ENCODE results near the gene KCNQ2.

The KCNQ2 gene

DNA sequence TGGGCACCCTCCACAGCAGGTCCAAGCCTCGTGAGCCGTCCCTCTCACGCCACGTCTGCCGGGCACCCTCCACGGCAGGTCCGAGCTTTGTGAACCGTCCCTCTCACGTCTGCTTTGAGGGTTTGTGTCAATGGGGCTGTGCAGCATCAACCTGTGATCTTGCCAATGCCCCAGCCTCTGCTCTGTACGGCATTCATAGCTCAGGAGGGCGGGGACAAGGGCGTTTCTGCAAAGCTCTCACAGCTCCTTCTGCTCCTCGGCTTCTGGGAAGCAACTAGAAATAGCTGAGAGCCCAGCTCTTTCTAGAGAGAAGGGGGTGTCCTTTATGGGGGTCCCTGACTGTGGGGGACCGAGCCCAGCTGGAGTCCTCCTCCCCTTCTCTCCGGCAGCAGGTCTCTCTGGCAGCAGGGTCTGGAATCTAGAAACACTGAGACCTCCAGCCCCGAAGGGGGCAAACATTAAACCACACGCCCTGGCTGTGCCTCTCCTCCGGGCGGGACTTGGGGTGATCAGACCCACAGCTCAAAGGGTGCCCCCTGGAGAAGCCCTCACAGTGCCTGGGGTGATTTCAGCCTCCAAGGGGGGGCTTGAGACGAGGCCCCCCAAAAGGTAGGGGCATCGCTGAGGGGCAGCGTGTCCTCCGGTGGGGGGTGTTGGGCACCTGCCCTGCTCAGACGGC lies 70.1 kb downstream of the KCNQ2 start:
- DNase-seq: no peak

DNA sequence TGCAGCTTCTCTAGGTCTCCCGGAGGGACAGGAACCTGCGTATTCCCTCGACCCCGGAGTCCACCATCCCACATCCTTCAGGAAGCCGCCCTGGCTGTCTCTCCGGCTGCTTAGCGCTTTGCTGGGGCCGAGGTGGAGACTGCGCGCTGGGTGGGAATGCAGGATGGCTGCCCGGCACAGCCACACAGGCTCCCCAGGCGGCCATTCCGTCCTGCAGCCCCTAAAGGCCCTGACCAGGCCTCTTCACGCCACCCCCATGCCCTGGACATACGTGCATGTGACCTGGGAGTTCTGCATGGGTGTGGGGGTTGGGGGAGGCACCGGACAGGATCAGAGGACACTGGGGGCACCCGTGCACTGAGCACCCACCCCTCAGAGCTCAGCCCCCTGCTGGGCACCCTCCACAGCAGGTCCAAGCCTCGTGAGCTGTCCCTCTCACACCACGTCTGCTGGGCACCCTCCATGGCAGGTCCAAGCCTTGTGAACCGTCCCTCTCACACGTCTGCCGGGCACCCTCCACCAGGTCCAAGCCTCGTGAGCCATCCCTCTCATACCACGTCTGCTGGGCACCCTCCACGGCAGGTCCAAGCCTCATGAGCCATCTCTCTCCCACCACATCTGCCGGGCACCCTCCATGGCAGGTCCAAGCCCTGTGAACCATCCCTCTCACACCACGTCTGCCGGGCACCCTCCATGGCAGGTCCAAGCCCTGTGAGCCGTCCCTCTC lies 70.9 kb downstream of the KCNQ2 start:
- DNase-seq: no peak

DNA sequence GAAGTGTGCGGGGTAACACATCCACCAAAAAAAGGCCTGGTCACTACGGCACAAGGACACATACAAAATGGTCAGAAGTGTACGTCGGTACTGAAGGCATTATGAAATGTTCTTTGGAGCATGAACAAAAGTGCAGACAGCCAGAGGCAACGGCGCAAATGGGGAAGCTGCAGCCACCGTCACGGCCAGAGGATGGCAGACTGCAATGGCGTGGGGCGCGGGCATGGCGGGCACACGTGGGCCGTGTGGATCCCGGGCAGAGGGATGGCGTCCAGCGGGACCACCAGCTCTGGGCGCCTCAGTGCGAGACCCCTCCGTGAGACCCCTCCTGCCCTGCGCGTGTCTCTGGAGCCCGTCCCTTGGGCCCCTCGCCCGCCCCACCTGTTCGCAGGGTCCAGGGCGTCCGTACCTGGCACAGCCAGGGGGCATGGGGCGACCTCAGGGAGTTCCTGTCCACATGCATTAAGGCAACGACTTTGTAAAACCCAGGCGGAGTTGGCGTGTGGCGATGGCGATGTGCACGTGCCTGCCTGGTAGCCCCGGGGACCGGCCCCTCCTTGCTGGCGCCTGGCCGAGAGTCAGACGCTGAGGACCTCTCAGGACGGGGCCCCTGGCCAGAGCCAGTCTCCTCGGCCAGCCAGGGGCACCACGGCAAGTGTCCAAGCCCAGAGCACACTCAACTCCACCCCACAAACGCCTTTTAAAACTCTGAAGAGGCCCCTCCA lies 71.8 kb downstream of the KCNQ2 start:
- no peak for DNase-seq

DNA sequence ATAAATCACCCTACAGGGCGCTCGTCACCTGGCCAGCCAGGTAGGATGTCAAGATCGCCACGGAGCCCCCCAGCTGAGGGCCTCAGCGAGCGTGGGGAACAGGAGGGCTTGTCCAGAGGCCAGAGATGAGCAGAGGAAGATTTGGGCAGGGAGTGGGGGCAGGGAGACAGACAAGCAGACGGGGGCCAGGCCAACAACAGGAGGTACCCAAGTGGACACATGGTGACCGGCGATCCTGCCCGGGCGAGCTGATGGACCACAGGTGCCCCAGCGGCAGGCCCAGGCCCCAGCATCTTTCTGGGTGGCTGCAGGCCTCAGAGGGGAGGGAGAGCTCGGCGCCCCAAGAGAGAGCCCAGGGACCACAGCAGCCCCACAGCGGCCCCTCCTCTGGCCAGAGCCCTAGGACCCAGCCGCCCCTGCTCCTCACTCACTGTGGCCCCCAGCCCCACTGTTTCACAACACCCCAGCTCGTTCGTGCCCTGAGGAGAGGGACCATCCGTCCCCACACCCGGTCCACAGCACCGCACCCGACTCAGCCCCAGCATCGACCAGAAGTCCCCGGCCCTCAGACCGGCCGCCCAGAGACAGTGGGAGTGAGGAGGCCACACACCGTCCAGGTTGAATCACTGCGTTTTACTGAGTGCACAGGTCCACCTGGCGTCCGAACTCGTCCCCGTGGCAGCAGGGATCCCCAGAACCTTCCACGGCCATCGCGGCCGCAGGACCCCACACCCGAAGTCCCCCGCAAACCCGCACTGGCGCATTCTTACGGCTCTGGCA lies 72.7 kb downstream of the KCNQ2 start:
- DNase-seq: no peak

DNA sequence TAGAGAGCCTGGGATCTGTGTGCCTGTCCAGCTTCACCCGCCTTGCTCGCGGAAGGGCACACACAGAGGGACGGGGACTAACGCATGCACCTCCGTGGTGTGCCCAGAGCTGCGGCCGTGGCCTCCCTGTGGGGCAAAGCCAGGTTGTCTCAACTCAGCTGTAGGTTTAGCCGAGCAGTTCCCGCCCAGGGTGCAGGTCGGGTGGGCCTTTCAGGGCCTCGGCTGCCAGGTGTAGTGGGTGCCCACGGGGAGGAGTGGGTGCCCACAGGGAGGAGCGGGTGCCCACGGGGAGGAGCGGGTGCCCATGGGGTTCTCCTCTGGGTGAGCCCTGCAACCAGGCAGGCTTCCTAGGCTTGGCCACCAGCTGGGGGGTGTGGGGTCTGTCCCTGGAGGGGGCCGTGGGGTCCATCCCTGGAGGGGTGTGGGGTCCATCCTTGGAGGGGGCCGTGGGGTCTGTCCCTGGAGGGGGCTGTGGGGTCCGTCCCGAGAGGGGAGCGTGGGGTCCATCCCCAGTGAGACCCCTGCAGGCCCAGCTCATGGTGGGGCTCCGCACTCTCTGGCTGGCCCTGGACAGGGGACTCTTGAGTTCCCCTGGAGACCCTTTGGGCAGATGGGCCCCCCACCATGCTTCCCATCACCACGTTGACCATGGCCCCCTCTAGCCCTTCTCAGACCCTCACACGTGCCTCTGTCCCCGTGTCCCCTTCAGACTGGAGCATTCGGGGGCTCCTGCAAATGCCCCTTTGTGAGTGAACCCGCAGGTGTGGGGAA lies 73.5 kb downstream of the KCNQ2 start:
- DNase-seq: no peak

DNA sequence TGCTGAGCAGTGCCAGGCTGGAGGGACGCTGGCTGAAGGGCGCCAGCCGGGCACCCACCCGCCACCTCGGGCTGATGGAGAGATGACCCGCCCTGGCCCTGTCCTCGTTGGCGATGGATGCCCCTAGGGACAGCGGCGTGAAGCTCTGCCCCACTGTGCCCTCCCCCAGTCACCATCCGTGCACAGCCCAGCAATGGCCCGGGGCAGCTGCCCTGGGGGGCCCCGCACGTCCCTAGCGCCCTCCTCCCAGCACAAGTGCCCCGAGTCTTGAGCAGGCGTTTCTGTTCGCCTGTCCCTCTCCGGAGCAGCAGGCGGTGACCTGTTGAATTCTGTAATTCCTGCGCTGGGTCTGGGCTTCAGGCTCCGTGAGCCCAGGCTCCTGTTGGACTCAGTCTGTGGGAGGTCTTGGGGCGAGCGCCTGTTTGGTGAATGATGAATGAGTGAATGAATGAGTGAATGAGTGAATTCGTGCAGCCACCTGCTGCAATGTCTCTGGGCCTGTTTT lies 74.5 kb downstream of the KCNQ2 start:
- DNase-seq: no peak

DNA sequence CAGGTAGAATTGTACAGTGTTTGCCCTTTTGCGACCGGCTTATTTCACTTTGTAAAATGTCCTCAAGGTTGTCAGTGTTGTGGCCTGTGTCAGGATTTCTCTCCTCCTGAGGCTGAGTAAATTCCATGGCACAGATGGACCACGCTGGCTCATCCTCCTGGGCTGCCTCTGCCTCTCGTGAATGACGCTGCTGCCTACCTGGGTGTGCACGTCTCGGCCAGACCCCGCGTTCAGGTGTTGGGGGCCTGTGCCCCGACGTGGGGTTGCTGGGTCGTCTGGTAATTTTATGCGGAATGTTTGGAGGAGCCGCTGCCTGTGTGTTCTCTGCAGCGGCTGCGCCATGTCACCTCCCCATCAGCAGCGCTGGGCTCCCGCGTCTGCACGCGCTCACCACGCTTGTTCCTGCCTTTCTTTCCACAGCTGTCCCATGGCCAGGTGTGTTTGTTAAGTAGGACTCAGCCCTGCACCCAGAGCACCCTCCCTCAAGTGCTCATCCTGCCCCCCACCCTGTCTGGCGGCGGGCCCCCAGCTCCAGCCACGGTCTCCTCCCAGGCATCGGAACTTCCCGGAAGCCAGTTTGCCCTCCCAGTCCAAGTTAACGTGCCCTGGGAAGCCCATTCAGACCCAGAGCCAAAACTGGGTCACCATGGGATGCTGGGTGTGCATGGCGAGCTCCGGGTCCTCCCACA lies 75.2 kb downstream of the KCNQ2 start:
- no peak for DNase-seq

DNA sequence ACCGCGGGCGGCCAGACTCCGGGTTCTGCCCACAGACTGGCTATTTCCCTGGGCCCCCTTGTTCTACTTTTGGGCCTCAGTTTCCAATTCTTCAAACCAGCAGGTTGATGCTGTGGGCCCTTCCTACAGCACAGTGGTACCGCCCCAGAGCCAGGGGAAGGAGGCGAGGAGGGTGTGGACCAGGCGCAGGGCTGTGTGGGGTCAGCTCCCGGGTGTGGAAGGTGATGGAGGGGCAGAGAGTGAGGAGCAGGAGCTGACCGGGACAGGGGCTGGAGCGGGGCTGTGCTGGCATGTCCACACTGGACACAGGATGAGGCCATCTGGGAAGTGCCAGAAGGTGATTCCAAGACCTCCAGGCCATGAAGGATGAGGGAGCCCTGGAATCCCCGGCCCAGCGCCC lies 76.2 kb downstream of the KCNQ2 start:
- no peak for DNase-seq

DNA sequence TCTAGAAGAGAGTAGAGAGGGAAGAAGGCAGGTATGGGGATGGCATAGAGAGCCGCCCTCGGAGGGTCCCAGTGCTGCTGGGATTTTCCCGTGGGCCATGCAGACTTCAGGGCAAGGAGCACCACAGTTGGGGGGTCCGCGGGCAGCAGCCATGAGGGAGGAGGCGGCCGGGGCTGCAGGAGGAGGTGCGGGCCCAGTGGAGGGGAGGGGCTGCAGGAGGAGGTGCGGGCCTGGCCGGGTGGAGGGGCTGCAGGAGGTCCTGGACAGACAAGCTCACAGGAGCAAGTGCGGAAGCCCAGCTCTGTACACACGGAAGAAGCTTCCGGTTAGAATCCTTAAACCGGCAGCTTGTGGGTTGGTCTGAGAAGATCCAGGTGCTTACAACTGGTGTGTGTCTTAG lies 76.7 kb downstream of the KCNQ2 start:
- no peak for DNase-seq

DNA sequence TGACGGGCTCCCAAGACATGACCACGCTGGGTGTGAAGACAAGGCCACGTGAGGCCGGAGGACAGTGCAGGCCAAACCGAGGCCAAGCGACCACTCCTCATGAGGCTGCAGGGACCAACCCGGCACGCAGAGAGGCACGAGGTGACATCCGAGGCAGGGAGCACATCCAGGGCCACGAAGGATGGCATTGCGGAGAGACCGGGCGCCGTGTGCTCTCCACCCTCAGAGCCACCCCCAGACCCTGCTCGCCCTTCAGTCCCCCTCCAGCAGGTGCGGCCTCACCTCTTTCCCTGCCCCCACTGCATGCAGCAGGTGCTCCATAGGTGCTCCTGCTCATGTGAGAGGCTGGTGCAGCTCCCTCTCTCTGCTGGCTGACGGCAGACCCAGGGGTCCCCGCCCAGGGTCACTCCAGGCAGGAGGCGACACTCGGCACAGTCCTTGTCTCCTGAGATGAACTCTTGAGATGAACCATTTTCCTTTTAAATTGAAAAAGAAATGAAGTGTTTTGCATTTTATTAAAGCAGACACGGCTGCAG lies 77.5 kb downstream of the KCNQ2 start:
- DNase-seq: no peak

DNA sequence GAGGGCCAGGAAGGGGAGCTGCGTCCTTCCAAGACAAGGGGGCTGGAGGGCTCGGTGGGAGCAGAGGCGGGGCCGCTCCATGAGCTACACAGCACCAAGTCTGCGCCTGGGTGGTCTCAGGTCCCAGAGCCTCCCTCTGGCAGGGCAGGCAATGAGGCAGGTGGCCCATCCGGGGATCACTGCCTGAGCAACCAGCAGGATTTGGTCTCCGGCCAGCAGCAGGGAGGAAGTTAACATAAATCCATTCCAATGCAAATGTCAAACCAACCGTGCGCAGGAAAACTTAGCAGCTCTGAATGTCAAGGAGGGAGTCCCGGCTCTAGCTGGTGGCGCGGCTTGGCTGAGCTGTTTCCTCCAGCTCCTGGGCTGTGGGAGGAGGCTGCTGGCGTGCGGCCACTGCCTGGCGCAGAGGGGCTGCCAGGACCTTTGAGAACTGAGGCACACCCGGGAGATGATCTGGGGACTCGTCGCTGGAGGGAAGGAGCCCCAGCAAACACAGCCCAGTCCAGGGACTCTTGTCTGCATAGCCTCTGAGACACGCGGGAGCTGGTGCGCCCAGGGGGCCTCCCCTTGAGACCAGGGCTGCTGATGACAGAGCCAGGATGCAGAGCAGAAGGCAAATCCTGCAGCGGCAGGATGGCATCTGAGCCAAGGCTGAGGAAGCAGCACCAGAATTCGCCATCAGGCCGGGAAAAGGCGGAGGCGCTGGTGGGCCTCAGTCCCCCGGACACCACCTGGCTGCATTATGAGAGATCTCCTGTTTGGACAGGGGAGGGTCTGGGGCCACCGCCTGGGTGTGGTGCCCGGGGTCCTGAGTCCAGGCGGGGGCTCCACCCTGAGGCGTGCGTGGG lies 78.2 kb downstream of the KCNQ2 start:
- DNase-seq: no peak

DNA sequence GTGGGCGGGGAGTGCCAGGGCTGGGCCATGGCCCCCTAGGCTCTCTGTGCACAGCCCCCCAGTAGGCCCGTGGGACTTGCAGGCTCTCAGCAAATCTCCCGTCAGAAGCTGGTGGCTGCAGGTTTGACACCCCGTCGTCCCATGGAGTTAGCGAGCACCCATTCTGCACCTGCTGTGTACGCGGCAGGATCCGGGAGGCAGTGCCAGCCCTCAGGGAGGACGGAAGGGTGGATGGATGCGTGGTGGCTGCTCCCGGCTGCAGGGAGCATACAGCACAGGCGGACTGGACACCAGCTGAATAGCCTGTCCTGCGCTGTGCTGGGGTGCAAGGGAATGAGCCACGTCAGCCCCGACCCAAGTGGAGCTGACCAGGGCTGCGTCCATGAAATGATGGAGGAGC lies 78.9 kb downstream of the KCNQ2 start:
- no peak for DNase-seq

DNA sequence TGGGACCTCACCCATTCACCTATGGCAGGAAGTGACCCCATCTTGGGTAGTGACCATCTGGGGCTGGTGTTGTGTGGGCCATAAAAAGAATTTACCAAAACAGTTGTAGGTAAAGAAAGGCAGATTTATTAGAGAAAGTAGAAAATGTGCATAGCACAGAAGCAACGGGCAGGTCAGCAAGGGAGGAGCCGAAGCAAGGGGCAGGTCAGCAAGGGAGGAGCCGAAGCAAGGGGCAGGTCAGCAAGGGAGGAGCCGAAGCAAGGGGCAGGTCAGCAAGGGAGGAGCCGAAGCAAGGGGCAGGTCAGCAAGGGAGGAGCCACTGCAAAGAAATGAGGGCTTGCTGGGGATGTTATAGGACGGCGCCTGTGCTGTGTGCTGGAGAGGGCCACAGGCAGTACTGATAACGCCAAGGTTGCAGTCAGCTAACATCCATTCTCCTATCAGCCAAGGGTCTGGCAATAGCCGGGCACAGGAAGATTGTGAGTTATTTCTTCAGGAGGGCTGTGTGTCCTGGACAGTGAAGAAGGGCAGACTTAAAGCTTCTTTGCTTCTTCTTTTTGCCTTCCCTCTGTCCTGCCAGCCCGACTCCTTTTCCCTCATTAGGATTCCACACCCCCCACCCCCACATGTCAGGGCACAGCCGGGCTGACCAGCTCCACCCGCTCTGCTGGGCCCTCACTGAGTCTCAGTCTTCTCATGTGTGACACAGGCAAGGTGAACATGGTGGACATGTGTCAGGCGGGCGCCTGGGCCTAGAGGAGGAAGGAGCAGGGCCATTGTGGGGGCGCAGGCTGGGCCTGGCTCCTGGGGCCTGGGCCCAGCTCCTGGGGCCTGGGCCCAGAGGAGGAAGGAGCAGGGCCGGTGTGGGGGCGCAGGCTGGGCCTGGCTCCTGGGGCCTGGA lies 79.7 kb downstream of the KCNQ2 start:
- no peak for DNase-seq

DNA sequence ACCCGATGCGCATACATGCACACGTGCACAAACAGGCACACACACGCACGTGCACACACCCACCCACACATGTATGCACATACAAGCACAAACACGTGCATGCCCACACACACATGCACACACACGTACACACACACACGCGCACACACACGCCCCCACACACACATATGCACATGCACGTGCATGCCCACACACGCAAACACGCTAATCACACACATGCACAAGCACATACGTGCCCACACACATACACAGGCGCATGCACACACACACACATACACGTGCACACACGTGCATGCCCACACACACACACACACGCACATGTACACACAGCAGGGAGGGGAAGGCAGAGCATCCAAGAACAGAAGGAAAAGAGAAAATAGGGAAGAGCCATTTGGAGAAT lies 84.5 kb downstream of the KCNQ2 start:
- no peak for DNase-seq

DNA sequence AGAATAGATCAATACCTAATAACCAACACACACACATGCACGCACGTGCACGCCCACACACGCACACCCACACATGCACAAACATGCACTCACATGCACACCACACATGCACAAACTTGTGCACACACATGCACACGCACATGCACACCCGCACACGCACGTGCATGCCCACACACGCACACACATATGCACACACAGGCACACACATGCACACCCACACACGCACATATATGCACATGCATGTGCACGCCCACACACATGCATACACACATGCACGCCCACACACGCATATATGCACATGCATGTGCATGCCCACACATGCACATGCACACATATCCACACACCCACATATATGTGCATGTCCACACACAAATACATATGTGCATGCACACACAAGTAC lies 85.1 kb downstream of the KCNQ2 start:
- DNase-seq: no peak

DNA sequence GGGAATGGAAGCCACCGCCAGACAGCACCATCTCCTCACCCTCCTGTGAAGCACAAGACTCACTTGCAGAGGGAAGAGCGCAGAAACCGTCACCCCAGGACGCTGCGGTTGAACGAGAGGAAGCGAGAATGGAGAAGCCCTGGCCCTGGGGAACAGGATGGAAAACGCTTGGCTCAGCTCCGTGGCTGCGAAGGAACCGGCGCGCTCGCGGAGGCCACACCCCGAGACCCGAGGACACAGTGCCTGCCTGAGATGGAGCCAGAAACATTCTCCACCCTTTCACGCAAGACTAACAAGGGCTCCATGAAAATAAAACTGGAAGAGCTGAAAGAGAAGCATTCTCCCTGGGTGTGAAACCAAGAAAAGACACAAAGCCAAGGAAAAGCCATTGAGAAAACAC lies 86.0 kb downstream of the KCNQ2 start:
- no peak for DNase-seq

DNA sequence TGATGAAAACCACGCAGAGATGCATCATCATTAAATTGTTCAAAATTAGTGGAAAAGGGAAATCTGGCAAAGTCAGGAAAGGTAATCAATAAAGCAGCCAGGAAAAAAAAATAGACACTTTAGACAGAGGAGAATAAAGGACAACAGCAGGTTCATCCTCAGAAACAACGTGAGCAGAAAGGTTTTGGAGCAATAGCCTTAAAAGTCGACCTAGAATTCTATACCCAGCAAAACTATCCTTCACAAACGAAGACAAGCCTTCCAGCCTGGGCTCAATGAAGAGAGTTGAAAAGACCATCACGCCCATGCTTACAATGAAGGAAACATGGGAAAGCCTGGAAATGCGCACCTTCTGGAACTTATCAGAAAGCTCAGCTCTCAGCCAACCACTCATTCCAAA lies 86.6 kb downstream of the KCNQ2 start:
- no peak for DNase-seq

DNA sequence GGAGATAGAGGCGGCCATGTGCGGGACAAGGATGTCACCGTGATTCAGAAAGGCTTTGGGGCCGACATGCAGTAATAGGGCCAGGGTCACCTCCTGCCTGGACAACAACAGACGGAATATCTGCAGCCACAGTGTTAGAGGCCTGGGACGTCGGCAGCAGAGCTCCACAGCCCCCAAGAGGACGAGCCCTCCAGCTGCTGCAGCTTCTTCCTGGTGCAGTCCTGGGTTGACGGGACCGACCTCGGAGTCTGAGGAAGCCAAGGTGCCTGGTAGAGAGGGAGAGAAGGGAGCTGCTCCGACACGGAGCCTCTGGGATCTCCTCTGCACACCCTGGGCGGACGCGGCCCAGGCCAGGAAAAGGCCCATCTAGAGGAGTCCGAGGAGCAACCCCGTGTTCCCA lies 88.1 kb downstream of the KCNQ2 start:
- no peak for DNase-seq

DNA sequence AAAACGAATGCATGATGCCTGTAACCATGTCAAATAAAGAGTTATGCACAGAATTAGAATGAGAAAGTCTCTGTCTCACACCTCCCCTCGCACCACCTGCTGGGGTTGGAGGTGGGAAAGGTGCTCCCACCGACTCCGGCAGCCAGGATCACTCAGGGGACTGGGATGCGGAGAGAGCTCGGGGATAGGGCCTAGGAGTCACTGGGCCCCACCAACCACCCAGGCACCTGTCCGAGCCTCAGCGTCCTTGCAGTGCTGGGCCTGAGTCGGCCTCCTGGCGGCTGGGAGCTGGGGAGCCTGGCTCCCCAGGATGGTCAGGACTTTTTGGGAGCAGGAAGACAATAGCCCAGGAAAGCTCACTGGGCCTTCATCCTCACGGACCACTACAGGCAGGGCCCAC lies 88.9 kb downstream of the KCNQ2 start:
- no peak for DNase-seq

Measured in activated CD4-positive, CD25-positive, alpha-beta regulatory T cell (primary cell).